Measurements from ENCODE around the gene CNGB1.
"Not testable (repeated sequence)": the region's sequence is repeated elsewhere in the genome, so short reads cannot be mapped to it uniquely, and the experiment has no call there.

Gene CNGB1

DNA sequence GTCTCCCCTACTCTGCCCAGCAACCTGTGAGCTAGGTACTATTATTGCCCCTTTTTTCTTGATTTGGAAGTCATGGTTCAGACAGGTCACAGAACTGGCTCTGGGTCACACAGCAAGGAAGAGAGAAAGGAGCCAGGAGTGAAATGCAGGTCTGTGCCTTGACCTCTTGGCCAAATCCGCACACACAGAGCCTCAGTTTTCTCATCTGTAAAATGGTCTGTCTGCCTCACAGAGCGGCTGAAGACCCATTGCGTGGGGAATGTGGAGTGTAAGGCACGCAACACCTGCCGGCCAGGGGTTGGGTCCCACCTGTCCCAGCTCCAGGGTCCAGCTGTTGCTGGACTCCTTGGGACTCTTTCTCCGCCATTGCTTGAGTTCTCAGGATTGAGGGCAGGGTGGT lies 32.4 kb downstream of the CNGB1 start:
- DNase-seq (ENCODE audit: low read depth in 2 of 3, low spot score in 1 of 3), result no peak

DNA sequence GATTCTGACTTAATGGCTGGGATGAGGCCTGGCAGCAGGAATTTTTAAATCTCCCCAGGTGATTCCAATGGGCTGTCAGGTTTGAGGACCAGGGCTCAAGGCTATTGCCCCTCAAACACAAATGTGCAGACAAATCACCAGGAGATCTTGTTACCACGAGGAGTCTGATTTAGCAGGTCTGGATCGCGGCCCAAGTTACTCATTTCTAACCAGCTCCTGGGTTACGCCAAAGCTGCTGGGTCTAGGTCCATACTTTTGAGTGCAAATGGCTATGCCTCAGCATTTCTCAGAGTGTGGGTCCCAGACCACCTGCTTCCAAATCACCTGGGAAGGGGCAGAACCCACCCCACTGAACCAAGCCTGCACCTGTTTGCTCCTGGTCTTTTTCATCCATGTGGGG lies 33.1 kb downstream of the CNGB1 start:
- DNase-seq (ENCODE audit: low read depth in 2 of 3, low spot score in 1 of 3), result no peak

DNA sequence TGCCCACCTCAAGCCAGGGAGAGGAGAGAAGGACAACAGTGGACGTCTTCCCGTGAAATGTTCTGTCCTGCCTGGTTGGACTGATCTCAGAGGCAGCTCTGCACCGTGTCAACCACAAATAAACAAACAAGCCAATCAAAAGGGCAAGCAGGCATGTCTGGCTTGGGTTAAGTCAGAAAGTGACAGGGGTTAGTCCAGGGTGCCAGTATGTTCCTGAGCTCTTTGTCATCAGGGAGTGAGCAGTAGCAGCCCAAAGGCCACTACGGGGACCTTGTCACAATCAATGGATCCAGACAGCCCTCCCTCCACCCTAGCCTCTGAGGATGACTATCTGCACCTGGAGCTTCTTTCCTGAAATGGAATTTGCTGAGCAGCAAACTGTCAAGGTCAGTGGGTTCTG lies 35.0 kb downstream of the CNGB1 start:
- DNase-seq (ENCODE audit: low read depth in 2 of 3, low spot score in 1 of 3), result no peak

DNA sequence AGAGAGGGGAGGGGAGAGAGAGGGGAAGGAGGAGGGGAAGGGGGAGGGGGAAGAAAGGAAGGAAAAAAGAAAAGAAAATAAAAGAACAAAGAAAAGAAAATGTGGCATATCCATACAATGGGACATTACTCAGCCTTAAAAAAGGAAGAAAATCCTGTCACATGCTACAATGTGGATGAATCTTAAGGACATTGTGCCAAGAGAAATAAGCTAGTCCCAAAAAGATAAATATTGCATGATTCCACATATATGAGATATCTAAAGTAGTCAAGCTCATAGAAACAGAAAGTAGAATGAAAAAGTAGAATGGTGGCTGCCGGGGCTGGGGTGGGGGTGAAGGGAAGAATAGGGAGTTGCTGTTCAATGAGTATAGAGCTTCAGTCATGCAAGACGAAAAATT lies 40.4 kb downstream of the CNGB1 start:
- no peak for DNase-seq (ENCODE audit: low read depth in 2 of 3, low spot score in 1 of 3)

DNA sequence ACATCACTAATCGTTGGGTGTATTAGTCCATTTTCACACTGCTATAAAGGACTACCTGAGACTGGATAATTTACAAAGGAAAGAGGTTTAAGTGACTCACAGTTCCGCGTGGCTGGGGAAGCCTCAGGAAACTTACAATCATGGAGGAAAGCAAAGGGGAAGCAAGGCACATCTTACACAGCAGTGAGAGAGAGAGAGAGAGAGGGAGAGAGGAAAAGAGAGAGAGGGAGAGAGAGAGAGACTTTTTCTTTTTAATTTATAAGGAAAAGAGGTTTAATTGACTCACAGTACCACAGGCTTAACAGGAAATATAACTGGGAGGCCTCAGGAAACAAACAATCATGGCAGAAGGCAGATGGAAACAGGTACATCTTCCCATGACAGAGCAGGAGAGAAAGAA lies 41.7 kb downstream of the CNGB1 start:
- DNase-seq (ENCODE audit: low read depth in 2 of 3, low spot score in 1 of 3), result no peak

DNA sequence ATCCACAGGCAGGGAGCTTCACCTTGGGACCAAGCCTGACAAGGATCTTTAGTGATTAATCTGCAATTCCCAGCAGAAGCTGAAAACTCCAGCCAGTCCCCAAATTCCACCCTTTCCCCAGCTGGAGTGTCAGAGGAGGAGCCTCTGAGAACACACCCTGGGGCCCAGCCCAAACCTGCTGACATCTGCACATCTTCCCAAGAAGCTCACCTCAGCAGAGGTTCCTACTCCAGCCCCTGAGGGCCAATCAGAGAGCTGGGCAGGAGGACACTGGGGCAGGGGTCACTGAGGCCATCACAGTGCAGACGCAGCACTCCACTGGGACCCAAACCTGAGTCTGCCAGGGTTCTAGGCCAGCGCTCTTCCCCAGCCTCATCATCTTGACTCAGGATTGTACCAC lies 44.9 kb downstream of the CNGB1 start:
- no peak for DNase-seq (ENCODE audit: low read depth in 2 of 3, low spot score in 1 of 3)

DNA sequence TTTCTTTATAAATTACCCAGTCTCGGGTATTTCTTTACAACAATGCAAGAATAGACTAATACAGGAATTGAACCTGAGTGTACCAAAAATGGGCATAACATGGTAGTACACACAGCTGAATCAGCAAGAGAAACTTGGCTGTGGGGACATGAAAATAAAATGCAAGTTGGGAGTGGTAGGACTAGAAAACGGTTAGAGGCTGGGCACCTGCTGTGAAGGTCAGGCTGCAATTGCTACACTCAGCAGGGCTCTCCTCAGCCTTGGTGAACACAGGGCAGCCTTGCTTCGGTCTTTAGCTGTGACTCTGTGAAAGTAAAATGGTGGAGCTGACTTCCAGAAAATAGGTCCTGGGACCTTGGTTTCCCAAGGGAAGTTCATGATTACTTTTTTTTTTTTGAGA lies 45.6 kb downstream of the CNGB1 start:
- no peak for DNase-seq (ENCODE audit: low read depth in 2 of 3, low spot score in 1 of 3)

DNA sequence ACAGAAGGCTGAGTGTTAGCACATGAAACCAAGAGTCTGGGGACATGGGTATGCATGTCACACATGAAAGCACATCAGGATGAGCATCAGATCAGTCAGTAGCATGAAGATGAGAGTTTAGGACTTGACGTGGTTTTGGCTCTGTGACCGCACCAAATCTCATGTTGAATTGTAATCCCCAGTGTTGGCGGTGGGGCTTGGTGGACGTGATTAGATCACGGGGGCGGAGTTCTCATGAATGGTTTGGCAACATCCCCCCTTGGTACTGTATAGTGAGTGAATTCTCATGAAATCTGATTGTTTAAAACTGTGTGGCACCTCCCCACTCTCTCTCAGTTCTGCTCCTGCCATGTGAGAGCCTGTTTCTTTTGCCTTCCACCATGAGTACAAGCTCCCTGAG lies 46.4 kb downstream of the CNGB1 start:
- no peak for DNase-seq (ENCODE audit: low read depth in 2 of 3, low spot score in 1 of 3)

DNA sequence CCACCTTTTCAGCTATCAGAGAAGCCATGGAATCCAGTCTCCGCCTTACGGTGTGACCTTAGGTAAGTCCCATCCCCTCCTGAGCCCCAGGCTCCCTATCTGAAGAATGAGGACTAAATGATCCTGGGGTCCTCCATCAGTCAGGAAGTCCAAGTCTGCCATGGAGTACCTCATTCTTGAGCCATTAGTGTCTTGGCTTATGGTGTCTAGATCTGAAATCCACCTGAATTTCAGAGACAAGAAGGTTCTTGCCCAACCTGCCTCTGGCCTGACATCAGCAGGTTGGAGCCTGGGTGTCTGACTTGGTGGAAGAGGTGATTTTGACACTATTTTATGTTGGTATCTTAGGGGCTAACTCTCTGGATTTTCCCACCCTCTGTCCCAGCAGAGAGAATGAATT lies 47.1 kb downstream of the CNGB1 start:
- DNase-seq (ENCODE audit: low read depth in 2 of 3, low spot score in 1 of 3), result no peak

DNA sequence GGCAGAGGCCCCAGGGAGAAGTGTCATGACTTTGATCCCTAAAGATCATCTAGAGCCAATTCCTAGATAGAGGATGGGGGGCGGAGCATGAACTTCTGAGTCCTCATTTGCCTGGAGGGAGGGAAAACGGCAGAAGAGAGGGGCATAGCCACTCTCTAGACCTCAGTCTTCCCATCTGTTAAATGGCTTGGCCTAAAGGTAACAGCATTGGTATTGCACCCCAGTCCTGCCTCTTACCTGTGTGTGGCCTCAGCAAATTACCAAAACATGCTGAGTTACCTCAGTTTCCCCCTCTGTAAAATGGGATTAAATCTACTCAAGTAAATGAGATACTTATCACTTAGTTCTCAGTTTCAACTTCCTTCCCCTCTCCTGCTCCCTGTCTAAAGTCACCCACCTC lies 47.5 kb downstream of the CNGB1 start:
- DNase-seq (ENCODE audit: low read depth in 2 of 3, low spot score in 1 of 3), result no peak

DNA sequence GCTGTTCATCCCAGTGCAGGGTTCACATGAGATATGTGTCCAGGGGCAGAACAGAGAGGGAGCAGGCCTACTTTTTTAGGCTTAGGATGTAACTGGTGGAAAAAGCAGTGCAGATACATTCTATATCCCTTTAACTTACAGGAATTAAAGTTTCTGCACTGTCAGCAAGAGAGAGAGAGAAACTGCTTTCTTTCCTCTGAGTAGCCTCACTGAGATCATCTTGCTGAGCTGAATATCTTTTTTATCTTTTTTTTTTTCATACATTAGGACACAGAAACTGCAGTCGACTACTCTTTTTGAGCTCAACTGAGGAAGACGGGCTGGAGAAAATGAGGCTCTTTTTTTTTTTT lies 50.1 kb downstream of the CNGB1 start:
- DNase-seq (ENCODE audit: low read depth in 2 of 3, low spot score in 1 of 3), result no peak

DNA sequence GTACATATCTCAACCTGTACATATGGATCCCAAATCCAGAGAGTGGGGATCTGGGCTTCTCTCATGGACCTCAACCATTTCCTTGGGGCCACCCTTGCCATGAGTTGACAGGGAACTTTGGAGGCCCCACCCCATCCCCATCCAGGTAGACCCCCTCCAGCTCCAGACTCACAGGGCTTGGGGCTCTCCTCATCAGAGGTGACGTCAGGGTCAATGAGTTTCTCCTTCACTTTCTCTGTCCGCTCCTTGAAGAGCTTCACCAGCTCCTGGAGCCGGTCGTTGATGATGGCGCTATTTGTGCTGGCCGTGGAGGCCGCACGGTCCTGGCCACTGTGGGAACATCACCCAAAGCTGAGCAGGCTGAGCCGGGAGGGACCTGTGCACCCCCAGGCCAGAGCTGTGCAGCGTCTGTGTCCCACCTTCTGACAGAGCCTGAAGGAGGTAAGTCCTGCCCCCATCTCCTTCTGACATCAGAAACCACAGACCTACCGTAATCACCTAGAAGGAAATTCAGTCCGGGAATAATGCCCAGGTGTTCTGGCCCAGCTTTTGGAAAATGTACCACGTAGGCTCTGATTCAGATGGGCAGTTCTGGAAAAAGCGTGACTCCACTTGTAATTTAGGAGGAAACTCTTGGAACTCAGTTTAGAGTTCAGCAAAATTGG lies 50.6 kb downstream of the CNGB1 start:
- DNase-seq (ENCODE audit: low read depth in 2 of 3, low spot score in 1 of 3), result no peak

DNA sequence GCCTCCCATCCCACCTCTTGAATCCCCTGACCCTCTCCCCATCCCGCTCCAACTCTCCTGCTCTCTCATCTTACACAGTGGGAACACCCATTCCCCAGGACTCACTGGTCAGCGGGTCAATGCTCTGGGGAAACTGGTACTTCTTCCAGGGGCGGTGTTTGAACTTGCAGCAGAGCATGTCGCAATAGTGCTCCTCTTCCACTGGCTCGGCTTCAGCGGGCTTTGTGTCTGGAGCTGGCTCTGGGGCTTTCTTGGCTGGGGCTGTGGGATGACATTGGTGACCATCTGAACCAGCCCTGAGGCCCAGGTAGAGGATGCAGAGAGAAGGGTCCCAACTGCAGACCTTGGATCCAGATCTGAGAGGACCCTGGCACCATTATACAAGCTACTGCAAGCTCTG lies 51.9 kb downstream of the CNGB1 start:
- DNase-seq (ENCODE audit: low read depth in 2 of 3, low spot score in 1 of 3), result no peak

DNA sequence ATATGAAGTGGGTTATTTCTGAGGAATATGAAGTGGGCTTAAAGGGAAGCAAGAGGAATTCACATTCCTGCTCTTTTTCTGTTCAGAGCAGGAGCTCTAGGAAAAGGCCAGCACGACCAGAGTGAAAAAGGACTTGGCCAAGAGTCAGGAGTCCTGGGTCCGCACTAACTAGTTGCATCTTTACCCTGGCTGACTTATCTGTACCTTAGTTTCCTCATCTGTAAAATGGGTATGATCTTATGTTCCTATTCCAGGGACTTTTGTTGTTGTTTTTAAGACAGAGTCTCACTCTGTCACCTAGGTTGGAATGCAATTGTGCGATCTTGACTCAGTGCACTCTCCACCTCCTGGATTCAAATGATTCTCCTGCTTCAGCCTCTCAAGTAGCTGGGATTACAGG lies 52.5 kb downstream of the CNGB1 start:
- no peak for DNase-seq (ENCODE audit: low read depth in 2 of 3, low spot score in 1 of 3)

DNA sequence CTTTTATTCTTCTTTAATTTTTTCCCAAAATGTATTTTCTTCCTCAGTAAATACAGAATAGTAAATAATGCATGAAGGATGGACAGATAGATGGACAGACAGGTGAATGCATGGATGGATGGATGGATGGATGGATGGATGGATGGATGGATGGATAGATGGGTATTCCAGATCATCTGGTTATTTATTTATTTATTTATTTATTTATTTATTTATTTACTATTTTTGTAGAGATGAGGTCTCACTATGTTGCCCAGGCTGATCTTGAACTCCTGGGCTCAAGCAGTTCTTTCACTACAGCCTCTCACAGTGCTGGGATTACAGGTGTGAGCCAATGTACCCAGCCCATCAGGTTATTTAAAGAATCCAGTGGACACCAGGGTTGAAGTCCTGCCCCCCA lies 53.0 kb downstream of the CNGB1 start:
- DNase-seq (ENCODE audit: low read depth in 2 of 3, low spot score in 1 of 3), result not testable (repeated sequence)

DNA sequence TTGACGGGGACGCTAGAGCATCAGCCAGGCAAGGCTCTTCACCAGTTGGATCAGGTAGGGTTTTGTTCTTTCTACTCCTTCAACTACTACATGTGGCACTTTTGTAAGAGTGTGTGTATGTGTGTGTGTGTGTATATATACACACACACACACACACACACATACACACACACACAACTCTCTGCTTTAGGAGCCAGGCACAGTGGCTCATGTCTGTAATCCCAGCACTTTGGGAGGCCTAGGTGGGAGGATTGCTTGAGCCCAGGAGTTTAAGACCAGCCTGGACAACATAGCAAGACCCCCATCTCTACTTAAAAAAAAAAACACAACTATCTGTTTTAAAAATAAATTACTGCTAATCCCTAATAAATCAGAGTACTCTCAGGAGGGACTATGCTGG lies 53.4 kb downstream of the CNGB1 start:
- DNase-seq (ENCODE audit: low read depth in 2 of 3, low spot score in 1 of 3), result not testable (repeated sequence)

DNA sequence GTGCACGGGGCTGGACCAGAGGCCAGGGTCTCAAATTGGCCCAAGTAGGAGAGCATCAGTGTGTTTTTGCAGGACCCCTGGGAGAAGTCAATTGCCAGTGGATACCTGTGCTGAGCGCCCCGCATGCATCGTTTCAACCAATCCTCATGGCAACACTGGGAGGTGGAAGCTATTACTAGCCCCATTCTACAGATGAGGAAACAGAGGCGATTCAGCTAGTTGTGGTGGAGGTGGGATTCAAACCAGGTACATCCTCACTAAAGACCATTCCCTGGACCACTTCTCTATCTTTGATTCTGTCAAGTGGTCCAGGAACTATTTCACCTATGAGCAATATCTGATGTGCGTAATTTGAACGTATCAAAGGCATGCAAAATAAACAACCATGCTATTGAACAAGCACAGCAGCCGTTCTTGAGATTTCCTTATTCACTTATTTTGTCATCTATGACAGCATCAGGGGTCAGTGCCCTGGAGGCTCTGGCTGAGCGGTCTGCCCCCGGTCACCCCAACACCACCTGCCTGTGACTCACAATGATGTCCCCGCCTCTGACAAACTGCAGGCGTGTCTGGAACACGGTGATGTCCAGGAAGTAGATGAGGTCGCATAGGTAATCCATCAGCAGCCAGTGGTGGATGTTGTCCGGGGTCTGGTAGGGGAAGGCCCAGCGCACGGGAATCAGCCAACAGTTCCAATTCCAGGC lies 54.0 kb downstream of the CNGB1 start:
- no peak for DNase-seq (ENCODE audit: low read depth in 2 of 3, low spot score in 1 of 3)

DNA sequence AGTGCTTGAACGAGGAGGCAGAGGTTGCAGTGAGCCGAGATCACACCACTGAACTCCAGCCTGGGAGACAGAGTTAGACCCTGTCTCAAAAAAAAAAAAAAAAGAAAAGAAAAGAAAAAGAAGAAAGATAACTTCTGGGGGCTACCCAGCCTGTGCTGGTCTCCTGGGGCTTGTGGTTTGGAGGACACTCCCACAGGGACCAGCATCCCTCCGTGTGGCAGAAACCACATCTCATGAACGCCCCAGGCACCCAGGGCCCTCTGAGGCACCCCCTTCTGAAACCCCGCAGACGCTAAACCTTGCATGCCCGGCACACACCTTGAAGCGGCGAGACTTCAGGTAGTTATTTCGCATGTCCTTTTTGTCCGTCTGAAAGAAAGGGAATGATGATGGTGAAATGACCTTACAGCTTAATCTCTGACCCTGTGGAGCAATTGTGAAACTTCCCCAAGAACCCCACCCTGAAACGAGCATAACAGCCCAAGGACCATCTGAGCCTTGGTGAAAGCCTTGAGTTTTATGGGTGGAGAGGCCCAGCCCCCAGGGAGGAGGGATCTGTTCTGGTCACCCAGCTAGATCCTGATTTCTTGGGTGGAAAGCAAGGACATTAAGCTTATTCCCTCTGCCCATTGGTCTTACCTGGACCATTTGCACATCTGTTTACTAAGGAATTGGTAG lies 55.0 kb downstream of the CNGB1 start:
- no peak for DNase-seq (ENCODE audit: low read depth in 2 of 3, low spot score in 1 of 3)

DNA sequence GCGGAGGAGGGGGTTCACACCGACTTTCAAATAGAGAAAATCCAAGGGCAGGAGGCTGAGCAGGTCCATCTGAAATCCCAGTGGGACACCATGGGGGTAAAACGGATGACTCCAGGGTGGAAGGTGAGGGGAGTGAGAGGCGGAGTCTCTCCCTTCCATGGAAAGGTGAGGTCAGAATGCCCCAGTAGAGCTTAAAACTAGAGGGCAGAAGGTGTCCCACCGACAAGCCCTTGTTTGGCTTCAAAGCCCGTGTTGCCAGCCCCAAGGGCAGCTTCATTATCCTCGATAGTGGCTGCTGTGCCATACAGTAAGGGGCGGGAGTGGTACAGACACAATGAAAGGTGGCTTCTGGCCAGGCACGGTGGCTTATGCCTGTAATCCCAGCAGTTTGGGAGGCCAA lies 55.7 kb downstream of the CNGB1 start:
- no peak for DNase-seq (ENCODE audit: low read depth in 2 of 3, low spot score in 1 of 3)

DNA sequence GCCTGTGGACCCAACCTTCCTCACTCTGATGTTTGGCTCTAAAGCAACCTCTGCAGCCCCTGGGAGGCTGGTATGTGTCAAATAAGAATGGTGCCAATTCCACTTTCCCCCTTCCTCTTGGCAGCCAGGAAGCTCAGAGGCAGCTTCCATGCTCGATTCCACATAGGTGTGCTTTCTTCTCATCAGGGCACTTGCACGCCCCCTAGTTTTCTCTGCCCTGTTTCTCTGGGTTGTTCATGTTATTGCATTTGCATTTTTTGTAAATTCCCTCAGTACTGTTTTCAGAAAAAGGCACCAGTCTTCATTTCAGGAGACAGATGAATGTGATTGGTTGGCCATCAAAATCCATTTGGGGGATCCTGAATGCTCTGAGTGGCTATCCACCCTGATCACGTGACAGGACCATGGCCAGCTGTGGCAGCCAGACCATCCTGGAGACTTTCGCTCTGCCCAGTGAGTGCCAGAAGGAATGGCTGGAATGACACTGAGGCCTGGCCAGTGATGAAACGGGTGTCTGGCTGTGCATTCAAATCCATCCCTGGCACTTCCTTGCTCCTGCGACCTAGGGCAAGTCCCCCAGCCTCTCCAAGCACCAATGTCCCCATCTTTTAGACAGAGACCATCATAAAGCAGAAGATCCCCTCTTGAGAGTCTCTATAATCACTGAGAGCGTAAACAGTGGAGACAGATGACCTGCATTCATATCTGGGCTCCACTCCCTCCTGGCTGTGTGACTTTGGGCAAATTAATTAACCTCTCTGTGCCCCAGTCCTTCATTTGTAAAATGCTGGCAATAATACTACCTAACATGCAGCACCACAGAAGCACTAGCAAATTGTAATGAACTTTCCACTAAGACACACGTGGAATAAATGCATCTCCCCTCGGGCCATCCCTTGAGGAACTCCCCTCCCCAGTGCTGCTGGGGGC lies 56.4 kb downstream of the CNGB1 start:
- no peak for DNase-seq (ENCODE audit: low read depth in 2 of 3, low spot score in 1 of 3)

DNA sequence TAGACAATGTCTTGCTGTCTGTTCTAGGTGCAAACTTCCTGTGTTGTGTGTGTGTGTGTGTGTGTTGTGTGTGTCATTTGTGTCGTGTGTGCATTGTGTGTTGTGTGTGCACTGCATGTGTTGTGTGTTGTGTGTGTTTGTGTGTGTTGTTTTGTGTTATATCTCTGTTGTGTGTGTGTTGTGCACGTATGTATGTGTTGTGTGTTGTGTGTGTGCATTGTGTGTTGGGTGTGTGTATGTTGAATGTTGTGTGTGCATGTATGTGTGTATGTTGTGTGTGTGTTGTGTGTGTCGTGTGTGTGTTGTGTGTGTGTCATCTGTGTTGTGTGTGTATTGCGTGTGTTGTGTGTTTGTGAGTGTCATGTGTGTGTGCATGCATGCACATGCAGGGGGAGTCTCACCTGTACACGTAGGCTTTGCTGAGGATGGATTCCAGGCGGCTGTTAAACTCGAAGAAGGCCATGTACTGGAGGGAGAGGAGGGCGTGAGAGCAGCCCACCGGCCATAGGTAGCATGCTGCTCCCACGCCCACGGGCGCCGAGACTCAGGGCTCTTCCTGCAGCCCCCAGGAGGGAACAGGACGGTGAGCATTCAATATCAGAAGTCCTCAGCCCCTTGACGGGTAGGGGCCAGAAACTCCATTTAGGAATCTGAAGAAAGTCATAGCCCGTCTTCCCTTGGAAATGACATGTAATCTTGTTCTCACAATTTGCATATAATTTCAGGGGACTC lies 58.2 kb downstream of the CNGB1 start:
- DNase-seq (ENCODE audit: low read depth in 2 of 3, low spot score in 1 of 3), result no peak

Data from stimulated activated CD4-positive, alpha-beta T cell treated with anti-CD3 and anti-CD28 coated beads, Interleukin-12 subunit alpha, Interleukin-12 subunit beta, amount 100 ng/mL, for 48 hours (primary cell).